GM12801 (cell line): ENCODE measurements around the gene EXOC4.

ENCODE experiments used
- CTCF ChIP-seq: IDR thresholded peaks from one replicate; pipeline ENCODE4 v1.5.1; 2011; ENCODE audit warnings: control low read depth; ENCODE audit not compliant: insufficient read length; ENCODE audit errors: extremely low read depth

EXOC4 gene

GRCh38 chr7:133854739-133855138 lies 601.9 kb downstream of the EXOC4 start:
- no peak for TF ChIP-seq CTCF

GRCh38 chr7:133857376-133858119 lies 604.7 kb downstream of the EXOC4 start:
- TF ChIP-seq CTCF = no peak

- no peak for TF ChIP-seq CTCF
Measured at GRCh38 chr7:133858311-133858710, 605.4 kb downstream of the EXOC4 start.

GRCh38 chr7:133859231-133859630 lies 606.4 kb downstream of the EXOC4 start:
- TF ChIP-seq CTCF = no peak

GRCh38 chr7:133859871-133860450 lies 607.1 kb downstream of the EXOC4 start:
- no peak for TF ChIP-seq CTCF

- no peak for TF ChIP-seq CTCF
Measured at GRCh38 chr7:133860628-133861335, 607.9 kb downstream of the EXOC4 start.

- no peak for TF ChIP-seq CTCF
Measured at GRCh38 chr7:133861876-133862275, 609.0 kb downstream of the EXOC4 start.
